Measurements from ENCODE around the gene TPGS2.

TPGS2 gene

GRCh38 chr18:36780748-36781147 is 48.1 kb downstream of the TPGS2 start:
- no peaks in the 10 kb centered on the region for H3K9me2 ChIP-seq (replicated peaks; ENCODE audit: insufficient read depth, low read length)
- no peak overlapping the region for H3K4me3 ChIP-seq (ENCODE audit: low read length)
- no peaks in the 10 kb centered on the region for H3K9me3 ChIP-seq (replicated peaks; ENCODE audit: insufficient read depth, low read length)
- H4K20me1 ChIP-seq (ENCODE audit: insufficient read depth, low read length) = no peaks in the 10 kb centered on the region
- H3K4me2 ChIP-seq (ENCODE audit: low read depth, low read length) = no peak overlapping the region
- no peaks in the 10 kb centered on the region for H3K79me2 ChIP-seq (ENCODE audit: low read length)
- TF ChIP-seq EZH2phosphoT487 (IDR thresholded peaks at IDR 0.05; ENCODE audit: low read length) (no peak), EZH2 (optimal IDR thresholded peaks at IDR 0.05; ENCODE audit: low read depth, low read length) (no peak), CTCF (IDR thresholded peaks at IDR 0.05; ENCODE audit: low read length) (no peak)
- no peak overlapping the region for H2AFZ ChIP-seq (ENCODE audit: low read length)
- no peaks in the 10 kb centered on the region for H3K4me1 ChIP-seq (ENCODE audit: low read length)
- H3K27ac ChIP-seq (ENCODE audit: low read length) = no peak overlapping the region
- no peaks in the 10 kb centered on the region for H3F3A ChIP-seq (ENCODE audit: insufficient read depth, low read length)
- no peak for DNase-seq
- H3K27me3 ChIP-seq (replicated peaks; ENCODE audit: insufficient read depth, low read length) = no peaks in the 10 kb centered on the region
- no peak overlapping the region for H3K9ac ChIP-seq (ENCODE audit: low read length)
- no peaks in the 10 kb centered on the region for H3K36me3 ChIP-seq (replicated peaks; ENCODE audit: insufficient read depth, low read length)

- H3K4me3 ChIP-seq (ENCODE audit: low read length) = no peak overlapping the region
- no peak overlapping the region for H2AFZ ChIP-seq (ENCODE audit: low read length)
- no peak overlapping the region for H3K9ac ChIP-seq (ENCODE audit: low read length)
- H3K4me2 ChIP-seq (ENCODE audit: low read depth, low read length) = no peak overlapping the region
- H3K27ac ChIP-seq (ENCODE audit: low read length) = no peak overlapping the region
- H3K9me2 ChIP-seq (replicated peaks; ENCODE audit: insufficient read depth, low read length) = no peaks in the 10 kb centered on the region
- no peaks in the 10 kb centered on the region for H3K27me3 ChIP-seq (replicated peaks; ENCODE audit: insufficient read depth, low read length)
- no peak for DNase-seq
- no peaks in the 10 kb centered on the region for H4K20me1 ChIP-seq (ENCODE audit: insufficient read depth, low read length)
- no peaks in the 10 kb centered on the region for H3F3A ChIP-seq (ENCODE audit: insufficient read depth, low read length)
- no peaks in the 10 kb centered on the region for H3K36me3 ChIP-seq (replicated peaks; ENCODE audit: insufficient read depth, low read length)
- TF ChIP-seq EZH2 (optimal IDR thresholded peaks at IDR 0.05; ENCODE audit: low read depth, low read length) (no peak), EZH2phosphoT487 (IDR thresholded peaks at IDR 0.05; ENCODE audit: low read length) (no peak), CTCF (IDR thresholded peaks at IDR 0.05; ENCODE audit: low read length) (no peak)
- H3K79me2 ChIP-seq (ENCODE audit: low read length) = no peaks in the 10 kb centered on the region
- peaks cover 11% of the 10 kb centered on the region; the same call in 1 of the 2 replicates for H3K4me1 ChIP-seq (ENCODE audit: low read length)
- H3K9me3 ChIP-seq (replicated peaks; ENCODE audit: insufficient read depth, low read length) = no peaks in the 10 kb centered on the region
Observed at GRCh38 chr18:36777566-36777965, 51.2 kb downstream of the TPGS2 start.

GRCh38 chr18:36776650-36777049 is 52.2 kb downstream of the TPGS2 start:
- Histone ChIP-seq H3K4me2 (ENCODE audit: low read depth, low read length) (no peak overlapping the region), H3K9ac (ENCODE audit: low read length) (no peak overlapping the region), H3K9me2 (replicated peaks; ENCODE audit: insufficient read depth, low read length) (no peaks in the 10 kb centered on the region), H3K9me3 (replicated peaks; ENCODE audit: insufficient read depth, low read length) (no peaks in the 10 kb centered on the region), H3K27me3 (replicated peaks; ENCODE audit: insufficient read depth, low read length) (no peaks in the 10 kb centered on the region), H2AFZ (ENCODE audit: low read length) (no peak overlapping the region), H4K20me1 (ENCODE audit: insufficient read depth, low read length) (no peaks in the 10 kb centered on the region), H3K79me2 (ENCODE audit: low read length) (no peaks in the 10 kb centered on the region), H3F3A (ENCODE audit: insufficient read depth, low read length) (no peaks in the 10 kb centered on the region), H3K27ac (ENCODE audit: low read length) (no peak overlapping the region), H3K4me3 (ENCODE audit: low read length) (no peak overlapping the region), H3K36me3 (replicated peaks; ENCODE audit: insufficient read depth, low read length) (no peaks in the 10 kb centered on the region), H3K4me1 (ENCODE audit: low read length) (peaks cover 14% of the 10 kb centered on the region; the same call in 1 of the 2 replicates)
- DNase-seq = no peak
- TF ChIP-seq EZH2 (optimal IDR thresholded peaks at IDR 0.05; ENCODE audit: low read depth, low read length) (no peak), EZH2phosphoT487 (IDR thresholded peaks at IDR 0.05; ENCODE audit: low read length) (no peak), CTCF (IDR thresholded peaks at IDR 0.05; ENCODE audit: low read length) (no peak)
